Measurements from ENCODE around the gene MRPS22.
A peak's percentile ranks its signal among the peaks of the same experiment; 100 is the strongest.
"Not testable (repeated sequence)": the region's sequence is repeated elsewhere in the genome, so short reads cannot be mapped to it uniquely, and the experiment has no call there.

The MRPS22 gene

GRCh38 chr3:139339219-139339906 is 4.5 kb upstream of the MRPS22 start:
- peak; percentile 7 for DNase-seq

- no peak for DNase-seq
Measured at GRCh38 chr3:139340784-139341183, 3.0 kb upstream of the MRPS22 start.

- DNase-seq, result no peak
Measured at GRCh38 chr3:139342054-139342453, 1.8 kb upstream of the MRPS22 start.

- no peak for DNase-seq
Measured at GRCh38 chr3:139346771-139347170, 3.0 kb downstream of the MRPS22 start.

- no peak for DNase-seq
Measured at GRCh38 chr3:139353920-139354556, 10.2 kb downstream of the MRPS22 start.

- DNase-seq, result no peak
Measured at GRCh38 chr3:139354661-139355060, 10.8 kb downstream of the MRPS22 start.

GRCh38 chr3:139355476-139355875 is 11.7 kb downstream of the MRPS22 start:
- DNase-seq, result no peak

GRCh38 chr3:139355891-139356290 is 12.1 kb downstream of the MRPS22 start:
- no peak for DNase-seq

- no peak for DNase-seq
Measured at GRCh38 chr3:139357899-139358298, 14.1 kb downstream of the MRPS22 start.

GRCh38 chr3:139358841-139359562 is 15.2 kb downstream of the MRPS22 start:
- DNase-seq, result no peak

- no peak for DNase-seq
Measured at GRCh38 chr3:139361276-139361675, 17.5 kb downstream of the MRPS22 start.

GRCh38 chr3:139364549-139364948 is 20.7 kb downstream of the MRPS22 start:
- DNase-seq, result no peak

- no peak for DNase-seq
Measured at GRCh38 chr3:139374099-139374498, 30.3 kb downstream of the MRPS22 start.

GRCh38 chr3:139377378-139377777 is 33.6 kb downstream of the MRPS22 start:
- no peak for DNase-seq

- DNase-seq, result no peak
Measured at GRCh38 chr3:139378587-139379241, 34.9 kb downstream of the MRPS22 start.

- no peak for DNase-seq
Measured at GRCh38 chr3:139380575-139380974, 36.8 kb downstream of the MRPS22 start.

GRCh38 chr3:139382291-139382690 is 38.5 kb downstream of the MRPS22 start:
- DNase-seq, result not testable (repeated sequence)

GRCh38 chr3:139388077-139388476 is 44.3 kb downstream of the MRPS22 start:
- DNase-seq, result no peak

- DNase-seq, result no peak
Measured at GRCh38 chr3:139388821-139389551, 45.2 kb downstream of the MRPS22 start.

- peak; percentile 84 for DNase-seq
Measured at GRCh38 chr3:139389552-139390368, 45.9 kb downstream of the MRPS22 start, which contains the start of gene COPB2. COPB2 (minus strand) TSS chr3:139389647; CDS start chr3:139389550, 97 bp downstream.

GRCh38 chr3:139394116-139394515 is 50.3 kb downstream of the MRPS22 start:
- DNase-seq, result no peak

- no peak for DNase-seq
Measured at GRCh38 chr3:139396707-139397106, 52.9 kb downstream of the MRPS22 start.
